Brain microvascular endothelial cell (primary cell): ENCODE measurements around the gene NCOR2.

Experiments
- DNase-seq: peaks from one replicate; pipeline ENCODE4 v3.0.0-alpha.2; 2020
- H3K27ac ChIP-seq: fragments of 250-450 bp; sonication (Bioruptor Pico); 2 replicates; pipeline ENCODE4 v1.5.1; 2020; ENCODE audit warnings: mild to moderate bottlenecking, moderate library complexity
- H3K27me3 ChIP-seq: fragments of 250-450 bp; sonication (Bioruptor Pico); replicated peaks from 2 replicates; pipeline ENCODE4 v1.5.1; 2020; ENCODE audit warnings: mild to moderate bottlenecking
- H3K36me3 ChIP-seq: fragments of 250-450 bp; sonication (Bioruptor Pico); replicated peaks from 2 replicates; pipeline ENCODE4 v1.5.1; 2020; ENCODE audit warnings: mild to moderate bottlenecking
- H3K4me3 ChIP-seq: 2 replicates; pipeline ENCODE4 v1.5.1; 2011; ENCODE audit warnings: low read depth, mild to moderate bottlenecking, control low read depth, low read length, moderate library complexity
- in situ Hi-C: cut with HindIII; loops from 2 replicates; pipeline ENCODE4 v1.10.0; 2017; ENCODE audit warnings: low sequenced_read_pairs, low pct_ligation_motif_present
- TF ChIP-seq, protein P1 (sequence below): IDR thresholded peaks from 2 replicates; pipeline ENCODE4 v1.5.1; 2011; ENCODE audit warnings: low read depth, mild to moderate bottlenecking, moderate library complexity, low read length, control low read depth, inconsistent platforms; ENCODE audit errors: missing control alignments

NCOR2 gene

GRCh38 chr12:124607681-124608425 is 40.4 kb upstream of the NCOR2 start:
- TF ChIP-seq, protein P1, sequence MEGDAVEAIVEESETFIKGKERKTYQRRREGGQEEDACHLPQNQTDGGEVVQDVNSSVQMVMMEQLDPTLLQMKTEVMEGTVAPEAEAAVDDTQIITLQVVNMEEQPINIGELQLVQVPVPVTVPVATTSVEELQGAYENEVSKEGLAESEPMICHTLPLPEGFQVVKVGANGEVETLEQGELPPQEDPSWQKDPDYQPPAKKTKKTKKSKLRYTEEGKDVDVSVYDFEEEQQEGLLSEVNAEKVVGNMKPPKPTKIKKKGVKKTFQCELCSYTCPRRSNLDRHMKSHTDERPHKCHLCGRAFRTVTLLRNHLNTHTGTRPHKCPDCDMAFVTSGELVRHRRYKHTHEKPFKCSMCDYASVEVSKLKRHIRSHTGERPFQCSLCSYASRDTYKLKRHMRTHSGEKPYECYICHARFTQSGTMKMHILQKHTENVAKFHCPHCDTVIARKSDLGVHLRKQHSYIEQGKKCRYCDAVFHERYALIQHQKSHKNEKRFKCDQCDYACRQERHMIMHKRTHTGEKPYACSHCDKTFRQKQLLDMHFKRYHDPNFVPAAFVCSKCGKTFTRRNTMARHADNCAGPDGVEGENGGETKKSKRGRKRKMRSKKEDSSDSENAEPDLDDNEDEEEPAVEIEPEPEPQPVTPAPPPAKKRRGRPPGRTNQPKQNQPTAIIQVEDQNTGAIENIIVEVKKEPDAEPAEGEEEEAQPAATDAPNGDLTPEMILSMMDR: no peak
- Histone ChIP-seq H3K27me3 (no peaks in the 10 kb centered on the region), H3K27ac (no peak overlapping the region), H3K4me3 (no peak overlapping the region), H3K36me3 (no peaks in the 10 kb centered on the region)
- DNase-seq: no peak
- in situ Hi-C loops: no loop called here

DNA sequence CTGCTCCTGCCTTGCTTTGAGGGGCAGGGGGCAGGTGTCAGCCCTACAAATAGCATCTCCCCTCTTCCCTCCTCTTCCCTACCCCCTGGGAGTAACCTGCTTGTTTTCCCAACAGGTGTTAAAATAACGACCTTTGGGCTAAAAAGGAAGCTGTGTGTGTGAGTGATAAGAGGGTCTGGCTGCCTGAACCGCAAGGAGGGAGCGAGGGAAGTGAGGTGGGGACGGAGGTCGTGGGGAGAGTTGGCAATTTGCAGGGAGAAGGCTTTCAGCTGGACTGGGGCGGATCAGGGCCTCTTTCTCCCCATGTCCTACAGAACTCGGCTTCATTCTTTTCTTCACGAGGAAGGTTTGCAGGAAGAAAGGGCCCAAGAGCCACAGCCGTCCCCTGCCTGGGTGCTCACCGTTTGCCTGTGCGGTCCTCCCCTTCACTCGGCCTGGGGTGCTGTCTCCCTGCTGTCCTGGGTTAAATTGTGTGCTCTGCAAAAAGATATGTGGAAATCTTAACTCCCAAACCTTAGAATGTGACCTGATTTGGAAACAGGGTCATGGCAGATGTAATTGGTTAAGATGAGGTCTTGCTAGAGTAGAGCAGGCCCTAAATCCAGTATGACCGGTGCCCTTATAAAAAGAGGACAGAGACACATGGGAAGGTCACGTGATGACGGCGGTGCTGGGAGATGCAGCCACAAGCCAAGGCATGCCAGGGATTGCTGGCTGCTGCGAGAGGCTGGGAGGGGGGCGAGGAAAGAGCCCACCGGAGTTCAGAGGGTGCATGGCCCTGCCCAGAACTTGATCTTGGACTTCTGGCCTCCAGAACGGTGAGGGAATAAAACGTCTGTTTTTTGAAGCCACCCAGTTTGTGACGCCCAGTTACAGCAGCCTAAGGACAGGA is 38.7 kb upstream of the NCOR2 start:
- Histone ChIP-seq H3K27me3 (no peaks in the 10 kb centered on the region), H3K4me3 (no peak overlapping the region), H3K36me3 (no peaks in the 10 kb centered on the region), H3K27ac (no peak overlapping the region)
- DNase-seq: no peak
- TF ChIP-seq, protein P1: no peak
- in situ Hi-C loops: no loop called here

- no peak for DNase-seq
- Histone ChIP-seq H3K27ac (no peak overlapping the region), H3K36me3 (no peaks in the 10 kb centered on the region), H3K27me3 (no peaks in the 10 kb centered on the region), H3K4me3 (no peak overlapping the region)
- in situ Hi-C loops: no loop called here
- TF ChIP-seq, protein P1: no peak
Measured at GRCh38 chr12:124605150-124605882, 37.9 kb upstream of the NCOR2 start.

DNA sequence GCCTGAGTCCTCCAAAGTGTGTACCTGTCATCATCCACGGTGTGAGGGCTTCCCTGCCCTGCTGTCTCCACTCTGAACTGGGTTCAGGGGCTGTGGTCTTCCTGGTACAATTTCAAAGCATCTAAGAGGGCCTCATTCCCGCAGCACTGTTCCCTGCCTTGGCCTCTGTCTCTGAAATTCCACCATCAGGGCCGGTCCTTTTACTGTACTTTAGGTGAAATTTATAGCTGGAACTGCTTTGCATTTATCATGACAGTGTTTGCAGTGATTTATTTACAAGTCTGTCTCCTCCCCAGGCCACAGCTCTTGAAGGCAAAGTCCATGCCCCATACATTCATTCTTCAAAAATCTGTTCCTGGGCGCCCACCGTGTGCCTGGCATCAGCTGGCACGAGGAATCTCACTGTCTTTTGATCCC is 36.9 kb upstream of the NCOR2 start:
- in situ Hi-C loops: no loop called here
- TF ChIP-seq, protein P1: no peak
- Histone ChIP-seq H3K36me3 (no peaks in the 10 kb centered on the region), H3K4me3 (no peak overlapping the region), H3K27me3 (no peaks in the 10 kb centered on the region), H3K27ac (no peak overlapping the region)
- DNase-seq: no peak

DNA sequence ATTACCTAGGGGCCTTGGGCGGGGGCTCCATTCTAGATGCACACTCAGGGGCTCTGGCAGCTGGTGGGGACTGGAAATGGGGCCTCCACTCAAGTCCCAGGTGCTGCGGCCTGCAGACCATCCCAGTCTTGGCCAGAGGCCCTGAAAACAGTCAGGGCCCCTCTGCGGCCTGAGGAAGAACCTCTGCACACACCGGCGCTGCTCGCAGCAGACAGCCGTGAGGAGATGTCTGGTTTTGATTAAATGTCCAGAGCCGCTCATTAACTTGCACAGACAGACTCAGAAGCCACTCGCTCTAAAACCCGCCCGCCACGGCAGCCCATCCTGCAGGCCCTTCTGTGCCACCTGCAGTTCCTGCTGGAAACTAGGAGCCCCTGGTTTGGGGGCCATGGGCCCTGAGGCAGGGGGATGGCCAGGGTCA is 36.4 kb upstream of the NCOR2 start:
- no peaks in the 10 kb centered on the region for H3K36me3 ChIP-seq
- in situ Hi-C loops: no loop called here
- H3K27ac ChIP-seq: no peak overlapping the region
- TF ChIP-seq, protein P1: no peak
- H3K4me3 ChIP-seq: no peak overlapping the region
- no peak for DNase-seq
- no peaks in the 10 kb centered on the region for H3K27me3 ChIP-seq
